Thyroid gland (tissue), 4 donors: ENCODE measurements around the gene TBC1D16.

Experiments
- POLR2A ChIP-seq, 2 donors: fragments of 450-650 bp; IDR thresholded peaks; one replicate each; pipeline ENCODE4 v1.6.1; 2017; ENCODE audit warnings: antibody characterized with exemption in 2 of 2, mild to moderate bottlenecking in 2 of 2, moderate library complexity in 1 of 2
- TF ChIP-seq, protein P1 (sequence below), 6 experiments: fragments of 200-600 bp in 3 of 6; fragments of 450-650 bp in 3 of 6; sonication (generic) in 3 of 6; IDR thresholded peaks; one replicate each; pipeline ENCODE4 v1.5.1; 2016 to 2019; ENCODE audit warnings: antibody characterized with exemption in 6 of 6, mild to moderate bottlenecking in 2 of 6, inconsistent platforms in 1 of 6, moderate library complexity in 1 of 6

DNA sequence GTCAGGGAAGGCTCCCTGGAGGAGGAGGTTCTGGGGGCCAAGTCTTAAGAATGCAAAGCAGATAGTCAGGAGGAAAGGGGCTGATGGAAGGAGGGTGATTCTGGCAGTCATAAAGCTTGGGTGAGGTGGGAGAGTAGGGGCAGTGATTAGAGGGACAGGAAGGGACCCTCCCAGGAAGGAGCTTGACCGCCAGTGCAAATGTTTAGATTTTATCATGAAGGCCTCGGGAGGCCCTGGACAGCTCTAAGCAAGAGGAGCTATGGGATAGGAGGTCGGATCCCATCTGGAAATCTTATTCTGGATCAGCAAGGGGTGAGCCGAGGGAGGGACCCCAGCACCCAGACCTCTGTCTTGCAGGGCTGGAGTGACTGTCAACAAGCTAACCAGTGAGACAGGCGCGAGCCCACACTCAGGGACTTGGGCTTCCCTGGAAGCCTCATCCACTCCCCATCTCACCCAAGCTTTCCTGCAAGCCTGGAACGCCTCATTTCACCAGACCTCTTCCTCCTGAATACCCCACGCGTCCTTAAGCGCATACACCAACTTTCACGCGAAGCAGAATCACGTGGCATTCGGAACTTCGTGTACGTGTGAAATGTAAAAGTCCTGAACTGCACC is 144.4 kb downstream of the TBC1D16 start:
- no peak for TF ChIP-seq POLR2A (IDR thresholded peaks at IDR 0.05)
- TF ChIP-seq, protein P1, sequence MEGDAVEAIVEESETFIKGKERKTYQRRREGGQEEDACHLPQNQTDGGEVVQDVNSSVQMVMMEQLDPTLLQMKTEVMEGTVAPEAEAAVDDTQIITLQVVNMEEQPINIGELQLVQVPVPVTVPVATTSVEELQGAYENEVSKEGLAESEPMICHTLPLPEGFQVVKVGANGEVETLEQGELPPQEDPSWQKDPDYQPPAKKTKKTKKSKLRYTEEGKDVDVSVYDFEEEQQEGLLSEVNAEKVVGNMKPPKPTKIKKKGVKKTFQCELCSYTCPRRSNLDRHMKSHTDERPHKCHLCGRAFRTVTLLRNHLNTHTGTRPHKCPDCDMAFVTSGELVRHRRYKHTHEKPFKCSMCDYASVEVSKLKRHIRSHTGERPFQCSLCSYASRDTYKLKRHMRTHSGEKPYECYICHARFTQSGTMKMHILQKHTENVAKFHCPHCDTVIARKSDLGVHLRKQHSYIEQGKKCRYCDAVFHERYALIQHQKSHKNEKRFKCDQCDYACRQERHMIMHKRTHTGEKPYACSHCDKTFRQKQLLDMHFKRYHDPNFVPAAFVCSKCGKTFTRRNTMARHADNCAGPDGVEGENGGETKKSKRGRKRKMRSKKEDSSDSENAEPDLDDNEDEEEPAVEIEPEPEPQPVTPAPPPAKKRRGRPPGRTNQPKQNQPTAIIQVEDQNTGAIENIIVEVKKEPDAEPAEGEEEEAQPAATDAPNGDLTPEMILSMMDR (IDR thresholded peaks at IDR 0.05) = no peak
